AG04450 (cell line): ENCODE measurements around the gene PDE7B. TPM values are rescaled to one million over a fixed set of nuclear protein-coding genes. Genes with fewer than 3 reads are reported as not detected.

Source experiments
- CTCF ChIA-PET: fragments of 300-600, 350-600 bp; formaldehyde crosslinking; extraction: SDS; loops from one replicate; lab custom pipeline; 2022; ENCODE audit warnings: antibody characterized with exemption, inconsistent platforms; lab: Charles Lee
- POLR2A ChIA-PET: fragments of 350-600 bp; formaldehyde crosslinking; extraction: SDS; loops from one replicate; lab custom pipeline; 2021; ENCODE audit warnings: antibody characterized with exemption, inconsistent platforms; lab: Yijun Ruan, JAX
- DNase-seq: peaks from one replicate; pipeline ENCODE4 v3.0.0-alpha.2; 2011; ENCODE audit warnings: low read depth, low spot score
- H3K27ac ChIP-seq: one replicate; pipeline ENCODE4 v1.5.1; 2012; ENCODE audit warnings: low read depth, low read length, control low read depth
- H3K27me3 ChIP-seq: one replicate; pipeline ENCODE4 v1.6.0; 2012; ENCODE audit warnings: low read length; ENCODE audit not compliant: control insufficient read depth, insufficient read depth
- H3K4me3 ChIP-seq: 2 replicates; pipeline ENCODE4 v1.5.1; 2011; ENCODE audit warnings: mild to moderate bottlenecking, low read depth, low read length, control low read depth
- H3K9me3 ChIP-seq: 2 replicates; pipeline ENCODE4 v1.5.1; 2012; ENCODE audit warnings: low read length; ENCODE audit not compliant: control insufficient read depth, insufficient read depth
- CTCF ChIP-seq: IDR thresholded peaks from 2 replicates; pipeline ENCODE4 v1.5.1; 2011; ENCODE audit warnings: low read depth, low read length, control low read depth, inconsistent platforms
- polyA plus RNA-seq: library from polyadenylated mRNA; depleted of rRNA; stranded (reverse); fragments of >200 nt; gene quantifications from 2 replicates; pipeline ENCODE4 v1.2.3, GENCODE V29; 2011

Gene PDE7B
- polyA plus RNA-seq, 1 experiment, result 17.4 TPM

DNA sequence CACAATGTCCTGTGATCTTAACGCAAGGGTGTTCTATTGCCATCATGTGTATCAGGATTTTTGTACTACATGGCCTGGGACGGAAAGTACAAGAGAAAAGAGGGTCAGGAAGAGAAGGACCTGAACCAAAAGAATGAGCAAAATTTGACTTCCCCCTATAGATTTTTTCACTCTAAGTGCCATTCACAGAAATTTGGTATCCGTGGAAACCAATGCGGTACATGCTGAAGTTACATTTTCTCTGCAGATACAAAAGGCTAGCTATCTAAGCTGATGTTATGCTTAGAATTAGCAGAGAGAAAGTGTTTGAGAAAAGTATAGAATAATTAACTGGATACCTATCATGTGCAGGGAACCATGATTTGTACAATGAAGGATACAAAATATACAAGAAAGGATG lies 12.4 kb upstream of the PDE7B start:
- H3K9me3 ChIP-seq, result no peaks in the 10 kb centered on the region
- CTCF ChIA-PET, result no interaction called here
- DNase-seq, result no peak

DNA sequence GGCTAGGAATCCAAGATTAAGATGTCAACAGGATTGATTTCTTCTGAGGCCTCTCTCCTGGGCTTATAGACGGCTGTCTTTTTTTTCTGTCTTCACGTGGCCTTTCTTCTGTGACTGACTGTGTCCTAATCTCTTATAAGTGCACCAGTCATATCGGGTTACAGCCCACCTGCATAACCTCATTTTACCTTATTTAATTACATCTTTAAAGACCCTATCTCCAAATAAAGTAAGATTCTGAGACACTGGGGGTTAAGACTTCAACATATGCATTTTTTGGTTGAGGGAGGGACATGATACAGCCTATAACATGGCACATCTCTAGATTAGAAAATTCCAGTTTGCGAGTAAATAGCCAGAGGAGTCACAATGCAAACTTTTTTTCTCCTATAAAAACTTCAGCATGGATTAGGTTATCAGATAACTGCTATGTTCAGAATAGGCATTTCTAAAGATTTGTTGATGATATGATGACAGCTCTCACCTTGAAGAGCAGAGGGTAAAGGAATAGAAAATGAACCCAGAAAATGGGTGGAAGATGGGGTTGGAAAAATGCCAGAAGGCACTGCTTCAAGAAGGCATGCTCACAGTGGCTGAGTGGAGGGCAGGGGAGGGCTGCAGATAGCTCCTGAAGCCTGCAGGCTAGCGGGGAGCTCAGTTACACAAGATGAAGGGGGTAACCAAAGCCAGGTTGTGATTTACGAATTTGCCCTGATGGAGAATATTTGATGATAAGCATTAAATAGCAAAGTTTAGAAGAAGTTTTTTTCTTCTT lies 8.7 kb upstream of the PDE7B start:
- Histone ChIP-seq H3K27ac (no peak overlapping the region), H3K9me3 (no peaks in the 10 kb centered on the region), H3K4me3 (no peak overlapping the region), H3K27me3 (no peaks in the 10 kb centered on the region)
- ChIA-PET POLR2A (interaction anchor here (0.7 kb wide), 1 partner anchor 289 kb away, joined by 5 read pairs; no protein-coding TSS in a partner anchor), CTCF (no interaction called here)
- TF ChIP-seq CTCF, result no peak
- DNase-seq, result no peak

More for the DNA sequence above, 12.4 kb upstream of the PDE7B start:
- no peaks in the 10 kb centered on the region for H3K27me3 ChIP-seq
- POLR2A ChIA-PET, result no interaction called here
- no peak overlapping the region for H3K27ac ChIP-seq
- no peak overlapping the region for H3K4me3 ChIP-seq
- no peak for TF ChIP-seq CTCF

- ChIA-PET POLR2A (interaction anchor here (0.5 to 1.0 kb wide), 4 partner anchors 14 to 155 kb away, joined by 3 to 4 read pairs (median 3); no protein-coding TSS in a partner anchor), CTCF (interaction anchor here (0.6 to 2.0 kb wide), 4 partner anchors 205 to 375 kb away, joined by 4 to 6 read pairs (median 6); partner anchors contain the start of gene AHI1)
- no peak; the same call in 1 of the 2 replicates for TF ChIP-seq CTCF
- no peak for DNase-seq
- Histone ChIP-seq H3K4me3 (peak overlapping the region; percentile 12; the same call in 1 of the 2 replicates), H3K27ac (peak overlapping the region; percentile 62), H3K9me3 (no peaks in the 10 kb centered on the region), H3K27me3 (no peaks in the 10 kb centered on the region)
Measured at GRCh38 chr6:135850882-135851281, 619 bp upstream of the PDE7B start.

DNA sequence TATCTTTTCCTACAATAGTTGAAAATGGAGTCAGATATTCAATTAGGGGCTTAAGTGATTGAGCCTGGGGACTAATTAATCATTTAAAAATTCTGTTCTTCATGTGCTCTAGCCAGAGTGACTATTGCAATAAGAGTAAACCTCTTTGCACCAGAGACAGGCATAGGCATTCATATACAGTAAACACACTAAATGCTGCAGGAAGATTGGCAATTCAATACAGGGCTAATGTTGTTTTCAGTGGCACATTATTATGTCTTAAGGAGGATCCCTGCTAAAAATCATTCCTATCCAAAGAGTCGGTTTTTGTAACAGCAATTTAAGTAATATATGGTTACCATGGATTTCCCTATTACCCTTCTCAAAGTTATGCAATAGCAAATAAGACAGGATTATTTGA lies 1.2 kb downstream of the PDE7B start:
- POLR2A ChIA-PET, result interaction anchor here (0.7 to 1.3 kb wide), 2 partner anchors 83 to 918 kb away, joined by 3 read pairs; no protein-coding TSS in a partner anchor
- DNase-seq, result no peak
- TF ChIP-seq CTCF, result no peak
- no peak overlapping the region for H3K27ac ChIP-seq
- CTCF ChIA-PET, result interaction anchor here (0.7 to 2.2 kb wide), 8 partner anchors 12 to 374 kb away, joined by 3 to 11 read pairs (median 4); no protein-coding TSS in a partner anchor
- no peaks in the 10 kb centered on the region for H3K9me3 ChIP-seq
- H3K4me3 ChIP-seq, result peak overlapping the region; percentile 68
- no peaks in the 10 kb centered on the region for H3K27me3 ChIP-seq

GRCh38 chr6:135853227-135853626 lies 1.7 kb downstream of the PDE7B start:
- no peak overlapping the region for H3K27ac ChIP-seq
- H3K9me3 ChIP-seq, result no peaks in the 10 kb centered on the region
- CTCF ChIA-PET, result interaction anchor here (0.7 to 2.2 kb wide), 7 partner anchors 56 to 373 kb away, joined by 3 to 11 read pairs (median 5); no protein-coding TSS in a partner anchor
- no peaks in the 10 kb centered on the region for H3K27me3 ChIP-seq
- peak overlapping the region; percentile 68 for H3K4me3 ChIP-seq
- DNase-seq, result no peak
- peak; percentile 25; the same call in 1 of the 2 replicates for TF ChIP-seq CTCF
- POLR2A ChIA-PET, result interaction anchor here (0.7 kb wide), 1 partner anchor 918 kb away, joined by 3 read pairs; no protein-coding TSS in a partner anchor
